K562 treated with DMSO at 1 percent for 48 hours (cell line): ENCODE data around the gene TANC1. TPM values are rescaled to one million over a fixed set of nuclear protein-coding genes. Genes with fewer than 3 reads are reported as not detected.

Experiments
- total RNA-seq: library from RNA; unstranded; fragments of 300-600 nt; gene quantifications from 2 replicates; pipeline ENCODE4 v1.2.3, GENCODE V29; 2022; ENCODE audit warnings: low replicate concordance; ENCODE audit errors: extremely low read depth

The TANC1 gene
- total RNA-seq = not detected in 2 replicates

DNA sequence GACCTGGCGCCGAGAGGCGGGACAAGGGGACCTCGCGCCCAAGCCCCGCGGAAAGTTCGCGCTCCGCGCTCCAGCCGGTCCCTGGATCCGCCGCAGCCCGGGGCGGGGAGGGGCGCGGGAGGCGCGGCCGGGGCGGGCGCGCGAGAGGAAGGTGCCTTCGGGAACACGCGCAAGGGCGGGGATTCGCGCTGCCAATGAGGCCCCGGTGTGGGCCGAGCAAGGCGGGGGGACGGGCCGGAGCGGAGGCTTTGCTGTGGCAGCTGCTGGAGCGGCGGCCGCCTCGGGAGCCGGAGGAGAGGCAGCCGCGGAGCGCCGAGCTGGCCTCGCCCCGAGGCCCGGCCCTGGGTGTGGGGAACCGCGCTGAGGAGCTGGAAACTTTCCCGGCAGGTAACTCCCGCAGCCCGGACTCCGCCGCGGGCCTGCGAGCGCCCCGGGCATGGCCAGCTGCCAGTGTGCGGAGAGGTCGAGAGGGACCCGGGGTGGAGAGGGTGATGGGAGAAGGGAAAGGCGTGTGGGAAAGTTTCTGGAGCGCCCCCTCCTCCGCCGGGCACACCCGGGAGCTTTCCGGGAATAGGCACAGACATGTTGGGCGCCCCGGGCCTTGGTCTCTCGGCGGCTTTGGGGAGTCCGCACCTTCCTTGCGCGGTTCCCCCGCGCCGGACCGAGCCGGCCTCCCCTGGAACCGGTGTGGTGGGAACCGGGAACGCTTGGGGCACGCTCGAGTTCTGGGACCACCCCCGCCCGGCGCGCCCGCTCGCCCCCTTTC is at the start of gene TANC1:
TSS of gene TANC1 (plus strand) at position 245 of the 766 bp plus-strand sequence. CDS start 97,271 bp downstream, outside the sequence.

Other genes with a start within 250 kb of the TANC1 start
- not detected in 2 replicates for gene DAPL1, start 173.3 kb upstream of the TANC1 start, total RNA-seq